Vagina (tissue), 2 donors: ENCODE measurements around the gene RASGRF2. TPM values are rescaled to one million over a fixed set of nuclear protein-coding genes. Genes with fewer than 3 reads are reported as not detected.
A peak's percentile ranks its signal among the peaks of the same experiment; 100 is the strongest.

Source experiments
- DNase-seq, 2 donors: peaks; one replicate each; pipeline ENCODE4 v3.0.0-alpha.2; 2017; ENCODE audit errors: extremely low spot score in 2 of 2
- H3K27ac ChIP-seq: fragments of 200-600 bp; sonication (generic); one replicate; pipeline ENCODE4 v1.5.1; 2019
- H3K27me3 ChIP-seq: fragments of 200-600 bp; sonication (generic); one replicate; pipeline ENCODE4 v1.5.1; 2019
- H3K36me3 ChIP-seq, 2 donors: fragments of 200-600 bp; sonication (generic); one replicate each; pipeline ENCODE4 v1.5.1; 2017 to 2019
- H3K4me1 ChIP-seq: fragments of 200-600 bp; sonication (generic); one replicate; pipeline ENCODE4 v1.5.1; 2019
- H3K4me3 ChIP-seq, 2 donors: fragments of 200-600 bp; sonication (generic); 1 replicate in 1 of 2; 2 replicates in 1 of 2; pipeline ENCODE4 v1.5.1; 2016 to 2019
- H3K9me3 ChIP-seq: fragments of 200-600 bp; sonication (generic); one replicate; pipeline ENCODE4 v1.5.1; 2019
- POLR2A ChIP-seq, 2 donors: fragments of 450-650 bp; IDR thresholded peaks; one replicate each; pipeline ENCODE4 v1.6.1; 2017; ENCODE audit warnings: antibody characterized with exemption in 2 of 2, mild to moderate bottlenecking in 2 of 2, moderate library complexity in 2 of 2
- POLR2AphosphoS5 ChIP-seq, 2 donors: sonication (generic); formaldehyde crosslinking; IDR thresholded peaks; one replicate each; pipeline ENCODE4 v1.9.0; 2017; ENCODE audit warnings: antibody characterized with exemption in 2 of 2, mild to moderate bottlenecking in 2 of 2, low read depth in 1 of 2; ENCODE audit not compliant: insufficient read depth in 1 of 2
- intact Hi-C: fragments of 100-400 bp; cut with DNase I; formaldehyde crosslinking; loops from one replicate; pipeline ENCODE4 v1.15.1; 2023
- total RNA-seq: library from RNA; depleted of rRNA; stranded (reverse); fragments of >200 nt; gene quantifications from one replicate; pipeline ENCODE4 v1.2.3, GENCODE V29; 2016
- TF ChIP-seq, protein P1 (sequence below), 3 experiments: fragments of 450-650 bp in 2 of 3; fragments of 200-600 bp in 1 of 3; sonication (generic) in 1 of 3; IDR thresholded peaks; one replicate each; pipeline ENCODE4 v1.5.1; 2017 to 2019; ENCODE audit warnings: antibody characterized with exemption in 3 of 3, mild to moderate bottlenecking in 2 of 3, moderate library complexity in 2 of 3

The RASGRF2 gene
- total RNA-seq, 1 donor from 2014 or later, result 8.8 TPM

- intact Hi-C loops, result no loop called here
- Histone ChIP-seq H3K36me3 (no peaks in the 10 kb centered on the region), H3K27ac (no peak overlapping the region), H3K4me1 (no peaks in the 10 kb centered on the region), H3K9me3 (no peaks in the 10 kb centered on the region), H3K4me3 (no peak overlapping the region), H3K27me3 (no peaks in the 10 kb centered on the region)
- no peak for DNase-seq
- TF ChIP-seq, protein P1, sequence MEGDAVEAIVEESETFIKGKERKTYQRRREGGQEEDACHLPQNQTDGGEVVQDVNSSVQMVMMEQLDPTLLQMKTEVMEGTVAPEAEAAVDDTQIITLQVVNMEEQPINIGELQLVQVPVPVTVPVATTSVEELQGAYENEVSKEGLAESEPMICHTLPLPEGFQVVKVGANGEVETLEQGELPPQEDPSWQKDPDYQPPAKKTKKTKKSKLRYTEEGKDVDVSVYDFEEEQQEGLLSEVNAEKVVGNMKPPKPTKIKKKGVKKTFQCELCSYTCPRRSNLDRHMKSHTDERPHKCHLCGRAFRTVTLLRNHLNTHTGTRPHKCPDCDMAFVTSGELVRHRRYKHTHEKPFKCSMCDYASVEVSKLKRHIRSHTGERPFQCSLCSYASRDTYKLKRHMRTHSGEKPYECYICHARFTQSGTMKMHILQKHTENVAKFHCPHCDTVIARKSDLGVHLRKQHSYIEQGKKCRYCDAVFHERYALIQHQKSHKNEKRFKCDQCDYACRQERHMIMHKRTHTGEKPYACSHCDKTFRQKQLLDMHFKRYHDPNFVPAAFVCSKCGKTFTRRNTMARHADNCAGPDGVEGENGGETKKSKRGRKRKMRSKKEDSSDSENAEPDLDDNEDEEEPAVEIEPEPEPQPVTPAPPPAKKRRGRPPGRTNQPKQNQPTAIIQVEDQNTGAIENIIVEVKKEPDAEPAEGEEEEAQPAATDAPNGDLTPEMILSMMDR (IDR thresholded peaks at IDR 0.05), result no peak
- TF ChIP-seq POLR2AphosphoS5 (IDR thresholded peaks at IDR 0.05; ENCODE audit: insufficient read depth in 1 of 2, low read depth in 1 of 2) (no peak), POLR2A (IDR thresholded peaks at IDR 0.05) (no peak)
Measured at GRCh38 chr5:81167544-81167943, 207.4 kb downstream of the RASGRF2 start.

GRCh38 chr5:81169924-81170323 lies 209.8 kb downstream of the RASGRF2 start:
- Histone ChIP-seq H3K9me3 (no peaks in the 10 kb centered on the region), H3K4me1 (no peaks in the 10 kb centered on the region), H3K4me3 (no peak overlapping the region), H3K36me3 (no peaks in the 10 kb centered on the region), H3K27ac (no peak overlapping the region), H3K27me3 (no peaks in the 10 kb centered on the region)
- DNase-seq, result no peak
- TF ChIP-seq, protein P1 (IDR thresholded peaks at IDR 0.05), result no peak
- no peak for TF ChIP-seq POLR2AphosphoS5 (IDR thresholded peaks at IDR 0.05; ENCODE audit: insufficient read depth in 1 of 2, low read depth in 1 of 2)
- TF ChIP-seq POLR2A (IDR thresholded peaks at IDR 0.05), result no peak
- intact Hi-C loops, result no loop called here

DNA sequence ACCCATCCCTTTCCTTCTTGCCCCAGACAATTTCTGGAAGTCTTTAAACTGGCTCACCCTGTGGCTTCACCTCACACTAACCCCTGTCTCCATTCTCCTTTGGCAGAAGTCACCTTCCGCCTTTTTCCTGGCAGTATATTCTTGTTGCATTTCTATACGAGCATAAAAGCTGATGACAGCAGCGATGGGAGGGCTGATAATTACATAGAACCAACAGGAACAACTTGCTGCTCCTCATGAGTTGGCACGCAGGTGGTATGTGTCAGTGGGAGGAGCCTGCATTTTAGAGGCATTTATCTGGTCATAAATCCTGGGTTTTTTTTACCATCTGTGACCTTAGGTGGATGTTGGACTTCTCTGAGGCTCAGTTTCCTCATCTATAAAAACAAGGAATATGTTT lies 211.6 kb downstream of the RASGRF2 start:
- peak in 1 of 2 donors; percentile 85 for TF ChIP-seq POLR2AphosphoS5 (IDR thresholded peaks at IDR 0.05; ENCODE audit: insufficient read depth in 1 of 2, low read depth in 1 of 2)
- TF ChIP-seq, protein P1 (IDR thresholded peaks at IDR 0.05), result no peak
- no peak for DNase-seq
- H3K4me3 ChIP-seq, result no peak overlapping the region
- intact Hi-C loops, result no loop called here
- H3K36me3 ChIP-seq, result no peaks in the 10 kb centered on the region
- no peak overlapping the region for H3K27ac ChIP-seq
- no peaks in the 10 kb centered on the region for H3K4me1 ChIP-seq
- no peaks in the 10 kb centered on the region for H3K27me3 ChIP-seq
- H3K9me3 ChIP-seq, result no peaks in the 10 kb centered on the region

GRCh38 chr5:81172710-81173109 lies 212.5 kb downstream of the RASGRF2 start:
- no peak overlapping the region for H3K4me3 ChIP-seq
- TF ChIP-seq POLR2AphosphoS5 (IDR thresholded peaks at IDR 0.05; ENCODE audit: insufficient read depth in 1 of 2, low read depth in 1 of 2) (no peak), POLR2A (IDR thresholded peaks at IDR 0.05) (no peak)
- TF ChIP-seq, protein P1 (IDR thresholded peaks at IDR 0.05), result no peak
- no peaks in the 10 kb centered on the region for H3K36me3 ChIP-seq
- H3K4me1 ChIP-seq, result no peaks in the 10 kb centered on the region
- H3K9me3 ChIP-seq, result no peaks in the 10 kb centered on the region
- no peak overlapping the region for H3K27ac ChIP-seq
- H3K27me3 ChIP-seq, result no peaks in the 10 kb centered on the region
- intact Hi-C loops, result no loop called here
- no peak for DNase-seq

DNA sequence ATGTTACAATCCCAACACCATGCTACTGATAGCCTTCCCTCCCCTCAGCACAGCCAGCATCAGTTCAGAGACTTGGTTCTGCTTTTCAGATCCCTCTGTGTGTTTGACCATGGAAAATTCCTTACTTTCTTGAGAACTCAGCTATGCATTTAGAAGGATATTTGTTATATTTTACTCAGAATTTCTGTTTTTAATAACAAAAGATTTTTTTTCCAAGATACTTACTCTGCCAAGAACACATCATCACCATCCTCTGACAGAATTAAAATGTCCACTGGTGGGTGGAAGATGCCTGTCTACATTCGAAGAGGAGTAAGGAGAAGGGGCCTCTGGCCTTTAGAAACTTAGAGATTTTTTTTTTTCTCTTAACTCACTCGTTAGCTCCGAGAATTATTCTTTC lies 216.9 kb downstream of the RASGRF2 start:
- TF ChIP-seq POLR2A (IDR thresholded peaks at IDR 0.05), result no peak
- TF ChIP-seq POLR2AphosphoS5 (IDR thresholded peaks at IDR 0.05; ENCODE audit: insufficient read depth in 1 of 2, low read depth in 1 of 2), result no peak
- TF ChIP-seq, protein P1 (IDR thresholded peaks at IDR 0.05), result no peak
- Histone ChIP-seq H3K27ac (no peak overlapping the region), H3K9me3 (no peaks in the 10 kb centered on the region), H3K4me1 (no peaks in the 10 kb centered on the region), H3K36me3 (no peaks in the 10 kb centered on the region), H3K27me3 (no peaks in the 10 kb centered on the region), H3K4me3 (no peak overlapping the region)
- intact Hi-C loops, result no loop called here
- DNase-seq, result no peak
